Measurements from ENCODE around the gene NUTF2.
A peak's percentile ranks its signal among the peaks of the same experiment; 100 is the strongest.
"Not testable (repeated sequence)": the region's sequence is repeated elsewhere in the genome, so short reads cannot be mapped to it uniquely, and the experiment has no call there.

NUTF2 gene

DNA sequence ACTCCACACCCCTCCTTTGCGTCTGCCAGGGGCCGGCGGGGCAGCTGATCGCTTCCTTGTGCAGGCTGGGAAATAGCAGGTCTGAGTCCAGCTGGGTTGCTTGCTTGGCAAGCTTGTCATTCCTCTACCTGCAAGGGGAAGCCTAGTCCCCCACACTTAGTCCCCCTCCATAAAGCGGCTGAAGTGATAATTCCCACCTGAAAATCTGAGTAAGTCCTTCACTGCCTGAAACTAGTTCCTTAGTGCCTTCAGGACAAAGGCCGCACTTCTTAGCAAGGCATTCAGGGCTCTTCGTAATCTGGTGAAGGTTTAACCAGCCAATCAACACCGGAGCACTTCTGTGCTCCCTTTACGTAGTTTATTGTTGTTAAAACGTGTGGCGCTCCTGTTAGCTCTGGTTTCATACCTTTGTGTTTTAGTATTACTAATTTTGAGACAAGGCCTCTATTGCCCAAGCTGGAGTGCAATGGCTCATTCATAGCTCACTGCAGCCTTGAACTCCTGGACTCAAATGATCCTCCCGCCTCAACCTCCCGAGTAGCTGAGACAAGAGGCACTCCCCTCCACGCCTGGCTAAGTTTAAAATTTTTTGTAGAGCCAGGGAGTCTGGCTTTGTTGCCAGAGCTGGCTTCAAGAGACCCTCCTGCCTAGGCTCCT is 47.1 kb downstream of the NUTF2 start:
- Histone ChIP-seq H3K27me3 (ENCODE audit: control insufficient read depth, insufficient read depth, low read length) (no peaks in the 10 kb centered on the region), H3K9me3 (ENCODE audit: control insufficient read depth, insufficient read depth, low read length) (no peaks in the 10 kb centered on the region), H3K4me3 (ENCODE audit: low read depth, low read length) (peak overlapping the region; percentile 98), H3K9ac (ENCODE audit: low read depth, low read length) (peak overlapping the region; percentile 91), H3K36me3 (ENCODE audit: control insufficient read depth, insufficient read depth, low read length) (no peaks in the 10 kb centered on the region), H3K4me1 (ENCODE audit: control insufficient read depth, insufficient read depth, low read length) (peaks cover 4% of the 10 kb centered on the region)

- H3K9me3 ChIP-seq (ENCODE audit: control insufficient read depth, insufficient read depth, low read length) = no peaks in the 10 kb centered on the region
- no peak overlapping the region for H3K4me3 ChIP-seq (ENCODE audit: low read depth, low read length)
- H3K27me3 ChIP-seq (ENCODE audit: control insufficient read depth, insufficient read depth, low read length) = no peaks in the 10 kb centered on the region
- H3K9ac ChIP-seq (ENCODE audit: low read depth, low read length) = no peak overlapping the region
- no peaks in the 10 kb centered on the region for H3K36me3 ChIP-seq (ENCODE audit: control insufficient read depth, insufficient read depth, low read length)
- H3K4me1 ChIP-seq (ENCODE audit: control insufficient read depth, insufficient read depth, low read length) = peaks cover 4% of the 10 kb centered on the region
Observed at GRCh38 chr16:67897231-67897630, 50.5 kb downstream of the NUTF2 start.

GRCh38 chr16:67901734-67902133 is 55.0 kb downstream of the NUTF2 start:
- Histone ChIP-seq H3K27me3 (ENCODE audit: control insufficient read depth, insufficient read depth, low read length) (no peaks in the 10 kb centered on the region), H3K4me1 (ENCODE audit: control insufficient read depth, insufficient read depth, low read length) (no peaks in the 10 kb centered on the region), H3K9me3 (ENCODE audit: control insufficient read depth, insufficient read depth, low read length) (no peaks in the 10 kb centered on the region), H3K36me3 (ENCODE audit: control insufficient read depth, insufficient read depth, low read length) (no peaks in the 10 kb centered on the region), H3K9ac (ENCODE audit: low read depth, low read length) (no peak overlapping the region), H3K4me3 (ENCODE audit: low read depth, low read length) (no peak overlapping the region)

DNA sequence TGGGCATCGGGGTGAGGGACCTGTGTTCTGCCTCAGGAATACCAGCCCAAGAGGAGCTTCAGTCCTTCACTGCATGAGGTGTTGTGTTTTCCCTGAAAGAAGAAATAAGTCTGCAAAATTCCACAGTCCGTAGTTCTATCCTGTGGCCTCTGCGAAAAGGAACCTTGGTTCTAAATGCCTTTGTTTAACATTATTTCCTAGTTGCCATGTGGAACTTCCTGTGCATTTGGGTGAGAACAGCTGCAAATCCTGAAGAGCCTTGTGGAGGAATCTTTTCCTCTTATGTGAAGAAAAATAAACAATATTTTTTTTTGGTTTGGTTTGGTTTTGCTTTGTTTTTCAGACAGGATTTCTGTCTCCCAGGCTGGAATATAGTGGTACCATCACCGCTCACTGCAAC is 56.1 kb downstream of the NUTF2 start:
- no peaks in the 10 kb centered on the region for H3K9me3 ChIP-seq (ENCODE audit: control insufficient read depth, insufficient read depth, low read length)
- H3K27me3 ChIP-seq (ENCODE audit: control insufficient read depth, insufficient read depth, low read length) = no peaks in the 10 kb centered on the region
- no peak overlapping the region for H3K9ac ChIP-seq (ENCODE audit: low read depth, low read length)
- H3K36me3 ChIP-seq (ENCODE audit: control insufficient read depth, insufficient read depth, low read length) = no peaks in the 10 kb centered on the region
- no peak overlapping the region for H3K4me3 ChIP-seq (ENCODE audit: low read depth, low read length)
- H3K4me1 ChIP-seq (ENCODE audit: control insufficient read depth, insufficient read depth, low read length) = no peaks in the 10 kb centered on the region

GRCh38 chr16:67907397-67908180 is 60.9 kb downstream of the NUTF2 start:
- H3K9ac ChIP-seq (ENCODE audit: low read depth, low read length) = no peak overlapping the region
- H3K4me3 ChIP-seq (ENCODE audit: low read depth, low read length) = no peak overlapping the region
- no peaks in the 10 kb centered on the region for H3K4me1 ChIP-seq (ENCODE audit: control insufficient read depth, insufficient read depth, low read length)
- no peaks in the 10 kb centered on the region for H3K27me3 ChIP-seq (ENCODE audit: control insufficient read depth, insufficient read depth, low read length)
- no peaks in the 10 kb centered on the region for H3K9me3 ChIP-seq (ENCODE audit: control insufficient read depth, insufficient read depth, low read length)
- H3K36me3 ChIP-seq (ENCODE audit: control insufficient read depth, insufficient read depth, low read length) = peaks cover 15% of the 10 kb centered on the region

DNA sequence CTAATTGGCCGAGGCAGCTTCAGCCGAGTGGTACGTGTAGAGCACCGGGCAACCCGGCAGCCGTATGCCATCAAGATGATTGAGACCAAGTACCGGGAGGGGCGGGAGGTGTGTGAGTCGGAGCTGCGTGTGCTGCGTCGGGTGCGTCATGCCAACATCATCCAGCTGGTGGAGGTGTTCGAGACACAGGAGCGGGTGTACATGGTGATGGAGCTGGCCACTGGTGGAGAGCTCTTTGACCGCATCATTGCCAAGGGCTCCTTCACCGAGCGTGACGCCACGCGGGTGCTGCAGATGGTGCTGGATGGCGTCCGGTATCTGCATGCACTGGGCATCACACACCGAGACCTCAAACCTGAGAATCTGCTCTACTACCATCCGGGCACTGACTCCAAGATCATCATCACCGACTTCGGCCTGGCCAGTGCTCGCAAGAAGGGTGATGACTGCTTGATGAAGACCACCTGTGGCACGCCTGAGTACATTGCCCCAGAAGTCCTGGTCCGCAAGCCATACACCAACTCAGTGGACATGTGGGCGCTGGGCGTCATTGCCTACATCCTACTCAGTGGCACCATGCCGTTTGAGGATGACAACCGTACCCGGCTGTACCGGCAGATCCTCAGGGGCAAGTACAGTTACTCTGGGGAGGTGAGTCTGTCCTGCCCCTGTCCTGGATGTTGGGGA is 62.5 kb downstream of the NUTF2 start:
- Histone ChIP-seq H3K27me3 (ENCODE audit: control insufficient read depth, insufficient read depth, low read length) (no peaks in the 10 kb centered on the region), H3K4me1 (ENCODE audit: control insufficient read depth, insufficient read depth, low read length) (no peaks in the 10 kb centered on the region), H3K9ac (ENCODE audit: low read depth, low read length) (no peak overlapping the region), H3K4me3 (ENCODE audit: low read depth, low read length) (no peak overlapping the region), H3K36me3 (ENCODE audit: control insufficient read depth, insufficient read depth, low read length) (peaks cover 15% of the 10 kb centered on the region), H3K9me3 (ENCODE audit: control insufficient read depth, insufficient read depth, low read length) (no peaks in the 10 kb centered on the region)

- Histone ChIP-seq H3K4me1 (ENCODE audit: control insufficient read depth, insufficient read depth, low read length) (peaks cover 2% of the 10 kb centered on the region), H3K9me3 (ENCODE audit: control insufficient read depth, insufficient read depth, low read length) (no peaks in the 10 kb centered on the region), H3K36me3 (ENCODE audit: control insufficient read depth, insufficient read depth, low read length) (peaks cover 15% of the 10 kb centered on the region), H3K9ac (ENCODE audit: low read depth, low read length) (no peak overlapping the region), H3K4me3 (ENCODE audit: low read depth, low read length) (no peak overlapping the region), H3K27me3 (ENCODE audit: control insufficient read depth, insufficient read depth, low read length) (no peaks in the 10 kb centered on the region)
Observed at GRCh38 chr16:67910158-67910557, 63.4 kb downstream of the NUTF2 start.

DNA sequence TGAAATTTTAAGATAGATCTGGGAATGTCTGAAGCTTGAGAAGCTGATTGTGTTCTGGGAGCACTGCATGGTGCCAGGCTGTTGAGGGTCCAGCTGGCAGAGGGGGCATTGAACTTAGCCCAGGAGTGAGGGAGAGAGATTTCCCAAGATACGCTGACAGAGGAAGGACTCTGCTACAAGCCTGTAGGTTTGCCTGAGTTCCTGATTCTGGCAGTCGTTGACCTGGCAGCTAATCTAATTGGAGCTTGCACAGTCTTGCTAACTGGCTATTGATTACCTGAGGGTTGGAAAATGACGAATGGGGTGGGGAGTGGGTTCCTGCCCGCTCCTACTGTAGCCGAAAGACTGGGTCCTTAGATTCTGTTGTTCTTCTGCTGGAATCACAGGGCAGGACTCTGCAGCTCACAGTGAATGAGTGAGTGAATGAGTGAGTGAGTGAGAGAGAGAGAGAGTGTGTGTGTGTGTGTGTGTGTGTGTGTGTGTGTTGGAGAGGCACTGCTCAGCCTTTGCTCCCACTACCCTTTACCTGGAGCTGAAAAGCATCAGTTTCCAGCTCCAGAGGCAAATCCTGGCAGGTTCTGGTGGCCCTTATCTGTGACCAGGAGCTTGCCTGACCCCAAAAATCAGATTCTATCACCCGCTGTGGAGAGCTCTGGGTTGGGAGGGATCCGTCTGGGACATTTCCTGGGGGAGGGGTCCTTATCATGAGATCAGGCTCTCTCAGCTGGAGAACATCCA is 68.2 kb downstream of the NUTF2 start:
- Histone ChIP-seq H3K9me3 (ENCODE audit: control insufficient read depth, insufficient read depth, low read length) (no peaks in the 10 kb centered on the region), H3K9ac (ENCODE audit: low read depth, low read length) (no peak overlapping the region), H3K27me3 (ENCODE audit: control insufficient read depth, insufficient read depth, low read length) (no peaks in the 10 kb centered on the region), H3K4me1 (ENCODE audit: control insufficient read depth, insufficient read depth, low read length) (peaks cover 5% of the 10 kb centered on the region), H3K36me3 (ENCODE audit: control insufficient read depth, insufficient read depth, low read length) (peaks cover 14% of the 10 kb centered on the region), H3K4me3 (ENCODE audit: low read depth, low read length) (no peak overlapping the region)

- not testable (repeated sequence) for H3K9ac ChIP-seq (ENCODE audit: low read depth, low read length)
Observed at GRCh38 chr16:67915496-67915769, 68.7 kb downstream of the NUTF2 start.

DNA sequence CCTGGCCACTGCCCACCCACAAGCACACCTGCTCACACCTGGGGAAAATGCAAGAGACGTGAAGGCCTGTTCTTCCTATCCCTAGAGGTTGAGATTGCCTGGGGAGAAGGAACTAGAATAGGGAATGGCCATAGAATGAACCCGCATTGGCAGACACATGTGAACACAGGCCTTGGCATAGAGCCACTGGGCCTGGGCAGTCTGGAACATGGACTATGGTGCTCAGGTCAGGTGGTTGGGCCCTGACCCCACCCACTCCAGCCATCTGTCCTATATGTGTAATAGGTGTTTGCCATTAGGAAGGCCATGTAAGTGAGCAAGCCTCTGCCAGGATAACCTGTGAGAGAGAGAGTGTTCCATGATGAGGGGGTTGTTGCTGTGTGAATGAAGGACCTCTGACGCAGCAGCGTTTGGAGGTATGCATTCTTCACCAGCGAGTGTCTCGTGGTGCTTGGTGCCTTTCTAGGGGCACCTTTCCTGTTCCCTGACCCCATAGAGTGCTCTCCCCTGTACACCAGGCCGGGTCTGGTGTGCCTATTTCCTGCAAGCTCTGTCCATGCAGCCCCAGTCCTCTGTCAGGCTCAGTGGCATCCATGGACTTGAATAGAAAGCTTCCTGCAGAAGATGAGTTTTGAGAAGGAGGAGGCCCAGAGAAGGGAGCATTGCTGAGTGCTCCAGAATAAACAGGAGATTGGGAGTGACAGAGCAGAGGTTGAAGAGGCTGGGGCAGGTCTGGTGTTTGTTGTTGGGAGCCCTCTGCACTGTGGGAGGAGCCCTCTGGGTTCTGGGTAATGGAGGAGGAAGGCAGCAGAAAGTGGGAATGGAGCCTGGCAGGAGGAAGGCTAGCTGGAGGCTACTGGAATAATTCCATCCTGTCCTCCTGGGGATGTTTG is 69.3 kb downstream of the NUTF2 start:
- Histone ChIP-seq H3K9me3 (ENCODE audit: control insufficient read depth, insufficient read depth, low read length) (no peaks in the 10 kb centered on the region), H3K27me3 (ENCODE audit: control insufficient read depth, insufficient read depth, low read length) (no peaks in the 10 kb centered on the region), H3K36me3 (ENCODE audit: control insufficient read depth, insufficient read depth, low read length) (peaks cover 11% of the 10 kb centered on the region), H3K4me1 (ENCODE audit: control insufficient read depth, insufficient read depth, low read length) (peaks cover 5% of the 10 kb centered on the region), H3K4me3 (ENCODE audit: low read depth, low read length) (no peak overlapping the region), H3K9ac (ENCODE audit: low read depth, low read length) (no peak overlapping the region)

More at GRCh38 chr16:67915496-67915769, 68.7 kb downstream of the NUTF2 start:
- H3K36me3 ChIP-seq (ENCODE audit: control insufficient read depth, insufficient read depth, low read length) = peaks cover 11% of the 10 kb centered on the region
- H3K4me1 ChIP-seq (ENCODE audit: control insufficient read depth, insufficient read depth, low read length); H3K4me3 ChIP-seq (ENCODE audit: low read depth, low read length); H3K27me3 ChIP-seq (ENCODE audit: control insufficient read depth, insufficient read depth, low read length); H3K9me3 ChIP-seq (ENCODE audit: control insufficient read depth, insufficient read depth, low read length): not testable (repeated sequence)
